Skin epidermis (tissue), 12 donors: ENCODE data around the gene DGAT2.
"Not testable (repeated sequence)": the region's sequence is repeated elsewhere in the genome, so short reads cannot be mapped to it uniquely, and the experiment has no call there.

Experiments used
- H3K27ac ChIP-seq, 21 experiments: fragments of 200-600 bp; sonication (generic) in 11 of 21; one replicate each; pipeline ENCODE4 v1.5.0; 2020; ENCODE audit warnings: mild to moderate bottlenecking in 3 of 21, inconsistent platforms in 2 of 21, moderate library complexity in 2 of 21
- H3K4me3 ChIP-seq, 7 experiments: fragments of 200-600 bp; sonication (generic) in 2 of 7; one replicate each; pipeline ENCODE4 v1.5.0; 2020; ENCODE audit warnings: inconsistent platforms in 2 of 7, mild to moderate bottlenecking in 2 of 7, moderate library complexity in 1 of 7

DGAT2 gene

GRCh38 chr11:75768112-75768908 lies at the start of gene DGAT2:
Gene DGAT2 (plus strand): TSS chr11:75768778. CDS start chr11:75768992, 214 bp downstream.
- peak within 1 kb of the TSS; percentile 46 to 58 (median 51) for H3K4me3 ChIP-seq
- peak within 1 kb of the TSS in 20 of 21 experiments; percentile 38 to 87 (median 77) for H3K27ac ChIP-seq

DNA sequence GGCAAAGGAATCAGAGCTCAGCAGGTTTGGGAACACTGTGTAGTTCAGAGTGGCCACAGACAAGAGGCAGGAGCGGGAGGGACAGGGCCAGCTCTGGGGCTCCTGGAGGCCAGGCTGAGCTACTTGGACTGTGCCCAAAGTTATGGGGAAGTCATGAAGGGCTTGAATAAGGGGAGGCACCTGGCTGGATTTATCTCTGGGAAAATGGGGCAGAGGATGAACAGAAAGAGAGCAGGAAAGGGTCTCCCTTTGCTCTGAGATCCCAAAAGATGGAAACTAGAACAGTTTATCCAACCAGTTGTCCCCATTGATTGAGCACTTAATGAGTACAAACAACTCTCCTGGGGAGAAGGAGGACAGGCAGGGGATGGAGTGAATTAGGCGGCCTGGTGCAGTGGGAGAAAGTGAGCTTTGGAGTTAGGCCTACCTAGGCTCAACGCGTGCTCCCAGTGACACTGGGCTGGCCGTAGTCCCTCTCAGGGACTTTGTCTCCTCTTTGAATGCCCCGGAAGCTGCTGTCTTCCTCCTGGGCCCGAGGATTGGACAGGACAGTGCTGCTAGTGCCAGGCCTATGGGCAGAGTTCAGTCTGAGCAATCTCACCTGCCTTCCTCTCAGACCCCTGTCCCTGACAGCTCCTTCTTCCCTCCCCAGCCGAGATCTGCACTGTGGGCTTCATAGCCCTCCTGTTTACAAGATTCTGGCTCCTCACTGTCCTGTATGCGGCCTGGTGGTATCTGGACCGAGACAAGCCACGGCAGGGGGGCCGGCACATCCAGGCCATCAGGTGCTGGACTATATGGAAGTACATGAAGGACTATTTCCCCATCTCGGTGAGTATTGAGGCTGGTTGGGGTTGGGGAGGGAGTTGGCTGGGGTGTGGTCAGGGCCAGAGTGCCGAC lies 49.0 kb upstream of the DGAT2 start:
- H3K27ac ChIP-seq, result no peak overlapping the region
- no peak overlapping the region for H3K4me3 ChIP-seq

DNA sequence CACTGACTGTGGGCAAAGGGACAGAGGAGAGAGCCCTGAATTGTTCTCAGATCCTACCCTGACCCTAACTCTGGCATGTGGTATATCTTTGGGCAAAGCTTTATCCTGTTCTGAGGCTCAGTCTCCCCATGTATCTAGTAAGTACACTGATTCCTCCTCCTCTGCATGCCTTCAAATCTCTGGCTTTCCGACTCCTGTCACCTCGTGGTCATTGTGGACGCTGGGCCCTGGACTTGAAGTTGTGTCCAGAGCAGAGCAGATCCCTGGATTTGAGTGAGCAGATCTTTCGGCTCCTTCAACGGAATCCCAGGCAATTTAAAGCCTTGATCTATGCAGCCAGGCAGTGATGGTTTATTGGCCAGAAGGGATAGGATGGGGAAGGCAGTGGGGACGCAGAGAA lies 47.9 kb upstream of the DGAT2 start:
- Histone ChIP-seq H3K4me3 (no peak overlapping the region), H3K27ac (no peak overlapping the region)

DNA sequence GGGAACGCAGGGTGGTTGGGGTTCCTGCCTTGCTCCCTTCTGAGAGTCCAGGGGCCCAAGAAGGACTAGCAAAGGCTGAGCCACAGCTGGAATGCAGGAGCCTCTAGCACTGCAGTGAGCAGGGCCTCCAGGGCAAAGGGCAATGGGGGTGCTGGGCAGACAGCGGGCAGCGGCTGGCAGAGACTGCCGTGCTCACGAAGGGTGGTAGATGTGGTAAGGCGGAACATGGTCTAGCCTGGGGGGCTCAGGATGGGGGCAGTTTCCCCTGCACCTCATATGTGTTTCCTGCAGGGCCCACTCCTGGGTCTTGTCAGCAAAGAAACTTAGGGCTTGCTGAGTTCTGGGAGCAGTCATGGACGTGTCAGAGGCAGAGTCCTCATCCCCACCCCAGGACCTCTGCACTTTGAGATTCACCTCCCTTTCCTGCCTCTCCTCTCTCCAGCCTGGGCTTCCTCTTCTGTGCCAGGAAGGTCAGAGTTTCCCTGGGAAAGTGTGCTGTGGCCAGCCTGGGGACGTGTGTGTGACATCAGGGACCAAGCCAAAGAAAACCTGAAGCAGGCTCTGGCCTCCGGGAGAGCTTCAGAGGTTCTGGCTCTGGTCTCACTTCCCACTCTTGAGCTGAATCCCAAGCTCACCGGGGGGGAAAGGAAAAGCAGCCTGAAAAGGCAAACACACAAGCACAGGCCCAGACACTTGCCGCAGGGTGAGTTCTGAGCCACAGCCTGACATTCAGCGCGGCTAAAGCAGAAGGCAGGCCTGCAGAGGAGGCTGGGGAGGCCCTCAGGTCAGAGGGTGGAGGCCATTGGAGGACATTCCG lies 46.5 kb upstream of the DGAT2 start:
- Histone ChIP-seq H3K27ac (no peak overlapping the region), H3K4me3 (no peak overlapping the region)

GRCh38 chr11:75722669-75723042 lies 45.9 kb upstream of the DGAT2 start:
- no peak overlapping the region for H3K27ac ChIP-seq
- no peak overlapping the region for H3K4me3 ChIP-seq

DNA sequence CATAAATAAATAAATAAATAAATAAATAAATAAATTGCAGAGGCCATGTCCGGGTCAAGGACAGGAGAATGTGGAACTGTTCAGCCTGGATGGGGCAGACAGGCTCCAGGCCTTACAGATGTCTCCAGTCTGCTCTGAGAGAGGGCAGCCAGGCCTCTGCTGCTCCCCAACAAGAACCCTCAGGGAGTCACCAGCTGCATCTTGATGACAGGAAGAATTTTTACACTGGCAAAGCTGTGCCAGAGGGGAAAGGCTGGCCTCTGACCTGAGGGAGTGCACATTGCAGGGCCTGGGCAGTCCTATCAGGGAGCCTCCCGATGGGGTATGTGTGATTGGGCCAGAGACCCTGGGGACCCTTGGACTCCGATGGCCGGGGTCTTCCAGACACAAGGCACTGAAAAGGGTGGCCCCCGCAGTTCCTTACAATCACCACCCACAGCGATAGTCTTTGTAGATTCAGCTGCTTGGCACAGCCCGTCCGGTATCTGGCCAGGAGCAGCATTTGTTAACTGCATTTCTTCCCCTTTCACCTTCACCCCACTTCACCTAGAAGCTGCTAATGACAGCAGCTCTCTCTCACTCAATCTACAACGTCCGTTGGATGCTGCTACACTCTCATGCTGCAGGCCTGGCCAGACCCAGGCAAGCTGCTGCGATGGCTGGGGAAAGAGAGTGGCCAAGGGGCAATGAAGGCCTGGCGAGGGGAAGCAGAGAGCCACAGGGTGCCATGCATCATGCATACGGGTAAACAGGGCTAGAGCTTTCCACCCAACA lies 42.8 kb upstream of the DGAT2 start:
- Histone ChIP-seq H3K4me3 (no peak overlapping the region), H3K27ac (no peak overlapping the region)

- Histone ChIP-seq H3K4me3 (no peak overlapping the region), H3K27ac (no peak overlapping the region)
These were observed 39.6 kb upstream of the DGAT2 start for GRCh38 chr11:75728992-75729391.

- H3K4me3 ChIP-seq, result no peak overlapping the region
- H3K27ac ChIP-seq, result no peak overlapping the region
These were observed 37.5 kb upstream of the DGAT2 start for GRCh38 chr11:75731095-75731494.

GRCh38 chr11:75733071-75733430 lies 35.5 kb upstream of the DGAT2 start:
- Histone ChIP-seq H3K4me3 (no peak overlapping the region), H3K27ac (peak overlapping the region in 1 of 21 experiments; percentile 25)

GRCh38 chr11:75733431-75734107 lies 35.0 kb upstream of the DGAT2 start:
- Histone ChIP-seq H3K27ac (peak overlapping the region in 1 of 21 experiments; percentile 25), H3K4me3 (no peak overlapping the region)

- Histone ChIP-seq H3K4me3 (no peak overlapping the region), H3K27ac (no peak overlapping the region)
These were observed 33.9 kb upstream of the DGAT2 start for GRCh38 chr11:75734491-75735180.

- H3K27ac ChIP-seq, result no peak overlapping the region
- no peak overlapping the region for H3K4me3 ChIP-seq
These were observed 33.3 kb upstream of the DGAT2 start for GRCh38 chr11:75735181-75735845.

DNA sequence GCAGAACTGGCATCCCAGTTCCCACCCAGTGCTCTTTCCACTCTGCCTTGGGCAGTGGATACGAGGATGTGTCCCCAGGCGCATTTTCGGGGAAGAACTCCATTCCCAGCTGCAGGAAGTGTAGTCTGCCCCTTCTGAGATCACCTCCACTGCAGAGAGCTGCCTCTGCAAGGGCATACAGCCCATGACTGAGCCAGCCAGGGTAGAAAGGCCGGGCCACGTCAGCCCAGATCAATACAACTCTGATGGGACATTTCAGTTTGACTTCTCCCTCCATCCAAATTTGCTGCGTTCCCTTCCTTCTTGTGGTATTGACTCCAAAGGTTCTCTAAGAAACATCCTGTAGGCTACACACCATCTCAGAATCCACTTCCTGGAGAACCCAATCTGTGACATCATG lies 31.3 kb upstream of the DGAT2 start:
- Histone ChIP-seq H3K4me3 (no peak overlapping the region), H3K27ac (no peak overlapping the region)

DNA sequence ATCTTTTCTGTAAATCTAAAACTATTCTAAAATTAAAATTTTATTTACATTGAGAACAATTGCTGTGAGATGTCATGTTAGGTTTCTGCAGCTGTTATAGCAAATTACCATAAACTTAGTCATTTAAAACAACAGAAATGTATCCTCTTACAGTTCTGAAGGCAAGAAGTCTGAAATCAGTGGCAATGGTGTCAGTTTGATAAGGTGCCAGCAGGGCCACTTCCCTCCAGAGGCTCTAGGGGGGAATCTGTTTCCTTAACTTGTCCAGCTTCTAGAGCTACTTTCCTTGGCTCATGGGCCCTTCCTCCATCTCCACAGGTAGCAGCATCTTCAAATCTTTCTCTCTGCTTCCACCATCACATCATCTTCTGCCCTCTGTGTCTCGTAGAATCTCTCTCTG lies 27.9 kb upstream of the DGAT2 start:
- Histone ChIP-seq H3K4me3 (no peak overlapping the region), H3K27ac (no peak overlapping the region)

DNA sequence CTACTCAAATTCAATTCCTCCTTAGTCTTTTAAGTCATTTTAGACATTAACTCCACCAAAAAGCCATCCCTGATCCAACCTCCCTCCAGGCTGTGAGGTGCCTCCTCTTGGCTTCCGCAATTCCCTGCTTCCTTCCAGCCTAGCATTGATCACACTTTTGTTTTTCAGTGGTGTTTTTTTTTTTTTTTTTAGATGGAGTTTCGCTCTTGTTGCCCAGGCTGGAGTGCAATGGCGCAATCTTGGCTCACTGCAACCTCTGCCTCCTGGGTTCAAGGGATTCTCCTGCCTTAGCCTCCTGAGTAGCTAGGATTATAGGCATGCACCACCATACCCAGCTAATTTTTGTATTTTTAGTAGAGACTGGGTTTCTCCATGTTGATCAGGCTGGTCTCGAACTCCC lies 25.4 kb upstream of the DGAT2 start:
- H3K4me3 ChIP-seq, H3K27ac ChIP-seq: not testable (repeated sequence)

DNA sequence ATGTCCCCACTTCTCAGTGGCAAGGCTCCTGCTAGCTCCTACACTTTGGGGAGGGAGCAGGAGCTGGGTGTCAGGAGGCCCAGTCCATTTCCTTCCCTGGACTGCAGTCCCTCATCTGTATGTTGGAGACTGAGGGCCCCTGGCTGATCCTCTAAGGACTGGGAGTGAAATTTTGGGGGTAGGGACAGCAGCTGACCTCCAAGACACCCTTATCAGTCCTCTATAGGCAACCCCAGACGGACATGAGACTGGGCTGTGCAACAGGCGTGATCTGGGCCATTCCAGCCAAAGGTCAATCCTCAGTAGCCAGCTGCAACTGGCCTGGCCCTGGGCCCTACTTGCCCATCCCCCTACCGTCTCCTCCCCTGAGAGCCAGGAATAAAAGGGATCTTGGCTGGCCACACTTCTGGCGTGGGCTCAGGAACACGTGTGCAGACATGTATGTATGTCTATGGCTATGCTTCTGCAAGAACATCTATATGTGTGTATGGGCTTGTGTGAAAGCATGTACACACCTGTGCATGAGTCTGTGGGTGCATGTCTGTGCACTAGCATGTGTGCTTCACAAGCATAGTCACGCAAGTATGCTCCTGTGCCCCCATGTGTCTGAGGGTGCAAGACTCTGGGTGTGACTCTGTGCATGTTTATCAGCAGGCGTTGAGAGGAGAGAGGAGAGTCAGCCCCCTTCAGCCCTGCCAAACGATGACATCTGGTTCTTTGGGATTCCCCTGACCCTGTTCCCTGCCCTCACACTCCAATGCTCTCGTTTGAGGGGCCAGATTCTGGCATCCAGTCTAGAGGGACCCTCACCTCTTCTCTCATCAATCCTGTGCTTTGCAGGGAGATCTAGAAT lies 24.6 kb upstream of the DGAT2 start:
- no peak overlapping the region for H3K4me3 ChIP-seq
- H3K27ac ChIP-seq, result no peak overlapping the region

GRCh38 chr11:75745807-75746206 lies 22.8 kb upstream of the DGAT2 start:
- Histone ChIP-seq H3K4me3 (no peak overlapping the region), H3K27ac (no peak overlapping the region)
